ENCODE results near the gene AATK. TPM values are rescaled to one million over a fixed set of nuclear protein-coding genes. Genes with fewer than 3 reads are reported as not detected.

The AATK gene
- total and polyA plus RNA-seq, 2 experiments from 2014 or later = 5.7 to 6.3 TPM

- Histone ChIP-seq H3K27me3 (no peaks in the 10 kb centered on the region), H3K79me2 (no peaks in the 10 kb centered on the region), H3K4me3 (no peak overlapping the region), H3K27ac (no peak overlapping the region), H2AFZ (no peak overlapping the region), H3K4me1 (ENCODE audit: insufficient read depth) (peaks cover 6% of the 10 kb centered on the region), H3K4me2 (no peak overlapping the region), H3K36me3 (replicated peaks; ENCODE audit: insufficient read depth, low read depth) (no peaks in the 10 kb centered on the region), H4K20me1 (ENCODE audit: insufficient read depth, poor library complexity, severe bottlenecking) (no peaks in the 10 kb centered on the region), H3K9me3 (ENCODE audit: low read depth) (no peaks in the 10 kb centered on the region), H3K9me2 (replicated peaks; ENCODE audit: insufficient read depth) (no peaks in the 10 kb centered on the region)
- TF ChIP-seq EZH2phosphoT487 (IDR thresholded peaks at IDR 0.05; ENCODE audit: low read depth, severe bottlenecking, unreplicated experiment) = no peak
- no peak for TF ChIP-seq EZH2 (IDR thresholded peaks at IDR 0.05; ENCODE audit: borderline replicate concordance)
- TF ChIP-seq CTCF (IDR thresholded peaks at IDR 0.05; ENCODE audit: poor library complexity) = no peak
- WGBS (ENCODE audit: low lambda C conversion rate, missing lambda C conversion rate) = 75% methylated on average over 5 of the region's 8 CpGs
- DNase-seq (ENCODE audit: low spot score) = no peak
Observed at GRCh38 chr17:81074875-81075274, 91.1 kb downstream of the AATK start.

GRCh38 chr17:81073967-81074839 is 91.8 kb downstream of the AATK start:
- H3K36me3 ChIP-seq (replicated peaks; ENCODE audit: insufficient read depth, low read depth) = no peaks in the 10 kb centered on the region
- H3K4me1 ChIP-seq (ENCODE audit: insufficient read depth) = peaks cover 6% of the 10 kb centered on the region
- DNase-seq (ENCODE audit: low spot score) = no peak
- no peak overlapping the region for H3K4me2 ChIP-seq
- H3K9me2 ChIP-seq (replicated peaks; ENCODE audit: insufficient read depth) = no peaks in the 10 kb centered on the region
- no peaks in the 10 kb centered on the region for H3K27me3 ChIP-seq
- no peak overlapping the region for H3K4me3 ChIP-seq
- H3K9me3 ChIP-seq (ENCODE audit: low read depth) = no peaks in the 10 kb centered on the region
- no peak overlapping the region for H3K27ac ChIP-seq
- TF ChIP-seq EZH2phosphoT487 (IDR thresholded peaks at IDR 0.05; ENCODE audit: low read depth, severe bottlenecking, unreplicated experiment) (no peak), CTCF (IDR thresholded peaks at IDR 0.05; ENCODE audit: poor library complexity) (no peak), EZH2 (IDR thresholded peaks at IDR 0.05; ENCODE audit: borderline replicate concordance) (no peak)
- no peak overlapping the region for H2AFZ ChIP-seq
- no peaks in the 10 kb centered on the region for H3K79me2 ChIP-seq
- 96% methylated on average over 42 of the region's 42 CpGs for WGBS (ENCODE audit: low lambda C conversion rate, missing lambda C conversion rate)
- no peaks in the 10 kb centered on the region for H4K20me1 ChIP-seq (ENCODE audit: insufficient read depth, poor library complexity, severe bottlenecking)

GRCh38 chr17:81071761-81072741 is 94.0 kb downstream of the AATK start:
- H4K20me1 ChIP-seq (ENCODE audit: insufficient read depth, poor library complexity, severe bottlenecking) = no peaks in the 10 kb centered on the region
- WGBS (ENCODE audit: low lambda C conversion rate, missing lambda C conversion rate) = 89% methylated on average over 39 of the region's 39 CpGs
- no peak overlapping the region for H3K4me2 ChIP-seq
- no peaks in the 10 kb centered on the region for H3K36me3 ChIP-seq (replicated peaks; ENCODE audit: insufficient read depth, low read depth)
- H3K79me2 ChIP-seq = no peaks in the 10 kb centered on the region
- no peak overlapping the region for H3K27ac ChIP-seq
- H2AFZ ChIP-seq = no peak overlapping the region
- H3K9me2 ChIP-seq (replicated peaks; ENCODE audit: insufficient read depth) = no peaks in the 10 kb centered on the region
- no peaks in the 10 kb centered on the region for H3K27me3 ChIP-seq
- no peaks in the 10 kb centered on the region for H3K9me3 ChIP-seq (ENCODE audit: low read depth)
- no peak for TF ChIP-seq EZH2phosphoT487 (IDR thresholded peaks at IDR 0.05; ENCODE audit: low read depth, severe bottlenecking, unreplicated experiment)
- no peak for TF ChIP-seq EZH2 (IDR thresholded peaks at IDR 0.05; ENCODE audit: borderline replicate concordance)
- TF ChIP-seq CTCF (IDR thresholded peaks at IDR 0.05; ENCODE audit: poor library complexity) = no peak
- H3K4me3 ChIP-seq = no peak overlapping the region
- H3K4me1 ChIP-seq (ENCODE audit: insufficient read depth) = peaks cover 6% of the 10 kb centered on the region
- DNase-seq (ENCODE audit: low spot score) = no peak

Measured in hepatocyte (in vitro differentiated cells).